RWPE1 (cell line): ENCODE data around the gene OR56B4.
"Not testable (repeated sequence)": the region's sequence is repeated elsewhere in the genome, so short reads cannot be mapped to it uniquely, and the experiment has no call there.

Source experiments
- CTCF ChIA-PET: fragments of 350-600 bp; sonication (Branson Sonifier 250); formaldehyde crosslinking; extraction: SDS; loops from one replicate; lab custom pipeline; 2021; lab: Yijun Ruan, JAX
- POLR2A ChIA-PET: fragments of 400-600 bp; formaldehyde crosslinking; extraction: SDS; loops from one replicate; lab custom pipeline; 2020; ENCODE audit warnings: antibody characterized with exemption; ENCODE audit not compliant: low non-redundant PET; lab: Yijun Ruan, JAX
- DNase-seq: peaks from one replicate; pipeline ENCODE4 v3.0.0; 2012; ENCODE audit warnings: low spot score
- H3K27ac ChIP-seq: fragments of 450-650 bp; 2 replicates; pipeline ENCODE4 v1.5.1; 2017
- CTCF ChIP-seq: fragments of 450-650 bp; conservative IDR thresholded peaks from 2 replicates; pipeline ENCODE4 v1.5.1; 2017; ENCODE audit warnings: low read depth, mild to moderate bottlenecking

Gene OR56B4, protein sequence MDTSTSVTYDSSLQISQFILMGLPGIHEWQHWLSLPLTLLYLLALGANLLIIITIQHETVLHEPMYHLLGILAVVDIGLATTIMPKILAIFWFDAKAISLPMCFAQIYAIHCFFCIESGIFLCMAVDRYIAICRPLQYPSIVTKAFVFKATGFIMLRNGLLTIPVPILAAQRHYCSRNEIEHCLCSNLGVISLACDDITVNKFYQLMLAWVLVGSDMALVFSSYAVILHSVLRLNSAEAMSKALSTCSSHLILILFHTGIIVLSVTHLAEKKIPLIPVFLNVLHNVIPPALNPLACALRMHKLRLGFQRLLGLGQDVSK

DNA sequence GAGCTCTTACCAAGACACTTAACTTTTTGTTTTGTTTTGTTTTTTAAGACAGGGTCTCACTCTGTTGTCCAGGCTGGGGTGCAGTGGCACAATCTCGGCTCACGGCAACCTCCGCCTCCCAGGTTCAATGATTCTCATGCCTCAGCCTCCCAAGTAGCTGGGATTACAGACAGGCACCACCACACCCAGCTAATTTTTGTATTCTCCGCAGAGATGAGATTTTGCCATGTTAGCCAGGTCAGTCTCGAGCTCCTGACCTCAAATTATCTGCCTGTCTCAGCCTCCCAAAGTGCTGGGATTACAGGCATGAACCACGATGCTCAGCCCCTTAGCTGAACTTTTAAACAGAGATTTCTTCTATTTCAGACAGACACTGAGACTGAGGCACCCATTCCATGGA is at the start of gene OR56B4:
TSS of gene OR56B4 (plus strand) at position 301 of the 400 bp plus-strand sequence. CDS start at position 396, 95 bp downstream.
- H3K27ac ChIP-seq, DNase-seq, POLR2A ChIA-PET: not testable (repeated sequence)
- CTCF ChIA-PET: interaction anchor here (0.7 kb wide), 2 partner anchors 23 to 93 kb away, joined by 3 read pairs; no protein-coding TSS in a partner anchor

GRCh38 chr11:6061475-6061874 is 46.0 kb upstream of the OR56B4 start:
- ChIA-PET POLR2A (no interaction called here), CTCF (no interaction called here)
- DNase-seq: no peak
- no peak for TF ChIP-seq CTCF
- no peak overlapping the region for H3K27ac ChIP-seq

DNA sequence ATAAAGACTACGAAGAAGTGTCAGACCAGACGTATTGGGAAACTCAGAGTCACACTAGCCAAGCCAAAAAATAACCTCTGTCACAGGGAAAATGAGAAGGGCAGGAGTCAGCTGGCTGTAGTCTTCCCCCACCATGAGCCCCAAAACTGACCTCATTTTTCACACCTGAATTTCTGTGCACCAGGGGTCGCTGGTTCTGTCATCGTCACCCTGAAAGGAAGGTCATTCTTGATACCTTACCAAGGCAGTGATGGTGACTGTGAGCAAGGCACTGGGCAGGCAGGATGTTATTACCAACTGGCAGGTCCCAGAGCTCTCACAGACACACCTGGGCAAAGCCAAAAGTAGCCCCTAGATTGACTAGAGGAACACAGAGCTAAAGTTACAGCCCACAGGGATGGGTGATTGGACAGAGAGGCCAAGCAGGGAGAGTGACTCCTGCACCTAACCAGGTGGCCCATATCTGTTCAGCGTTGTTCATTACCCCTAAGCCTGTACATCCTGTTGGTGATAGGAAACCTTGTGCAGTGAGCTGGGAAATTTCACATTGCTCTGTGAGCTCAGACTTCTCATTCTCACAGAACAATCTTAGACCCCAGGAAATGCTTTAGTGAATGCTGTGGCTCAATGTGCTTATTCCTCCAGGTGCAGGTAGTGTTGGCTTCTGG is 44.7 kb upstream of the OR56B4 start:
- DNase-seq: no peak
- ChIA-PET POLR2A (no interaction called here), CTCF (no interaction called here)
- no peak for TF ChIP-seq CTCF
- no peak overlapping the region for H3K27ac ChIP-seq

- POLR2A ChIA-PET: no interaction called here
Observed at GRCh38 chr11:6067502-6067901, 40.0 kb upstream of the OR56B4 start.

DNA sequence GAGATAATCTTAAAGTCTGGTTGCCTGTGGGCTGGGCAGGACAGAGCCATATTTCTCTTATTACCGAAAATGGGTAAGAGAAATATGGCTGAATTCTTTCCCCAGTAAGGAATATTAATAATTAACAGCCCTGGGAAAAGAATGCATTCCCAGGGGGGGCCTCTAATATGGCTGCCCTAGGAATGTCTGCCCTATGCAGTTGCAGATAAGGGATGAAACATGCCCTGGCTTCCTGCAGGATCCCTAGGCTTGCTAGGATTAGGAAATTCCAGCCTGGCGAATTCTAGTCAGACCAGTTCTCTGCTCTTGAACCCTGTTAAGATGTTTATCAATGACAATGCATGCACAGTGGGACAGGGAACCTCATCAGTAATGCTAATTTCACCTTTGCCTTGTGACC is 31.0 kb upstream of the OR56B4 start:
- DNase-seq, CTCF ChIA-PET, H3K27ac ChIP-seq, POLR2A ChIA-PET: not testable (repeated sequence)

More at GRCh38 chr11:6067502-6067901, 40.0 kb upstream of the OR56B4 start:
- CTCF ChIA-PET: no interaction called here
- no peak for DNase-seq
- no peak overlapping the region for H3K27ac ChIP-seq
- TF ChIP-seq CTCF: no peak

GRCh38 chr11:6077723-6078122 is 29.8 kb upstream of the OR56B4 start:
- no peak overlapping the region for H3K27ac ChIP-seq
- no peak for TF ChIP-seq CTCF
- ChIA-PET POLR2A (no interaction called here), CTCF (no interaction called here)
- no peak for DNase-seq

GRCh38 chr11:6079463-6079862 is 28.0 kb upstream of the OR56B4 start:
- ChIA-PET CTCF (no interaction called here), POLR2A (no interaction called here)
- H3K27ac ChIP-seq: no peak overlapping the region
- no peak for TF ChIP-seq CTCF
- DNase-seq: no peak
